Liver (tissue), 3 donors: Measurements from ENCODE around the gene FAM131B.

Experiments
- EGR1 ChIP-seq, 2 donors: IDR thresholded peaks; 2 replicates each; pipeline ENCODE4 v1.6.1; 2016 to 2018; ENCODE audit warnings: antibody characterized with exemption in 2 of 2, low read depth in 2 of 2
- HNF4G ChIP-seq: IDR thresholded peaks from 2 replicates; pipeline ENCODE4 v1.6.1; 2016; ENCODE audit warnings: antibody characterized with exemption
- RAD21 ChIP-seq, 2 donors: IDR thresholded peaks; 2 replicates each; pipeline ENCODE4 v1.6.1; 2016; ENCODE audit warnings: antibody characterized with exemption in 2 of 2, mild to moderate bottlenecking in 2 of 2
- TAF1 ChIP-seq: conservative IDR thresholded peaks from 2 replicates; pipeline ENCODE4 v1.6.1; 2016; ENCODE audit warnings: antibody characterized with exemption, mild to moderate bottlenecking
- TF ChIP-seq, protein P1 (sequence below): fragments of 150-350 bp; IDR thresholded peaks from 2 replicates; pipeline ENCODE4 v1.5.1; 2017; ENCODE audit warnings: improper control_type of control experiment, low read depth, low read length; ENCODE audit not compliant: missing input control
- donor health status: healthy.
- donor health status: healthy.

DNA sequence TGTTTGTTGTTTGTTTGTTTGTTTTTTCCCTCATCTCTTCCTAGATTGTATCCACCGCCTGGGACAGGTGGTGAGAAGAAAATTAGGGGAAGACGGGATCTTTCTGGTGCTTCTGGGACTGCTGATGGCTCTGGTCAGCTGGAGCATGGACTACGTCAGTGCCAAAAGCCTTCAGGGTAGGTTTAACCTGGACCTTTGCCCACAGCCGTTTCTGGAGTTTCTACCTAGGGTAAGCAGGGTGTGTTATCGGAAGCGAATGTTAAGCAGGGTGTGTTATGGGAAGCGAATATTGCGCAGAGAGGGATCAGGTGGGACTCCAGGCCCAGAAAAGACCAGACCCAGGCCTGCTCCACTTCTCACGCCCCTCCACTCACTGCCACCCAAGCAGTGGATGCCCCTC is 41.9 kb downstream of the FAM131B start:
- TF ChIP-seq RAD21 (IDR thresholded peaks at IDR 0.05) (no peak), EGR1 (IDR thresholded peaks at IDR 0.05; ENCODE audit: low read depth in 2 of 2) (no peak), HNF4G (no peak), TAF1 (no peak)
- TF ChIP-seq, protein P1, sequence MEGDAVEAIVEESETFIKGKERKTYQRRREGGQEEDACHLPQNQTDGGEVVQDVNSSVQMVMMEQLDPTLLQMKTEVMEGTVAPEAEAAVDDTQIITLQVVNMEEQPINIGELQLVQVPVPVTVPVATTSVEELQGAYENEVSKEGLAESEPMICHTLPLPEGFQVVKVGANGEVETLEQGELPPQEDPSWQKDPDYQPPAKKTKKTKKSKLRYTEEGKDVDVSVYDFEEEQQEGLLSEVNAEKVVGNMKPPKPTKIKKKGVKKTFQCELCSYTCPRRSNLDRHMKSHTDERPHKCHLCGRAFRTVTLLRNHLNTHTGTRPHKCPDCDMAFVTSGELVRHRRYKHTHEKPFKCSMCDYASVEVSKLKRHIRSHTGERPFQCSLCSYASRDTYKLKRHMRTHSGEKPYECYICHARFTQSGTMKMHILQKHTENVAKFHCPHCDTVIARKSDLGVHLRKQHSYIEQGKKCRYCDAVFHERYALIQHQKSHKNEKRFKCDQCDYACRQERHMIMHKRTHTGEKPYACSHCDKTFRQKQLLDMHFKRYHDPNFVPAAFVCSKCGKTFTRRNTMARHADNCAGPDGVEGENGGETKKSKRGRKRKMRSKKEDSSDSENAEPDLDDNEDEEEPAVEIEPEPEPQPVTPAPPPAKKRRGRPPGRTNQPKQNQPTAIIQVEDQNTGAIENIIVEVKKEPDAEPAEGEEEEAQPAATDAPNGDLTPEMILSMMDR, result no peak
